HT1080 (cell line): Measurements from ENCODE around the gene GLYATL1. TPM values are rescaled to one million over a fixed set of nuclear protein-coding genes. Genes with fewer than 3 reads are reported as not detected.
"Not testable (repeated sequence)": the region's sequence is repeated elsewhere in the genome, so short reads cannot be mapped to it uniquely, and the experiment has no call there.

Experiments
- DNase-seq: peaks from one replicate; pipeline ENCODE4 v3.0.0-alpha.2; 2015; ENCODE audit warnings: low read depth
- total RNA-seq: library from RNA; depleted of rRNA; stranded (reverse); fragments of >200 nt; shearing (Covaris generic); gene quantifications from 2 replicates; pipeline ENCODE4 v1.2.3, GENCODE V29; 2014; rRNA removed

The GLYATL1 gene
- total RNA-seq, 1 experiment from 2014 or later, result 2.6 TPM

- DNase-seq, result no peak
Observed at GRCh38 chr11:58998480-58999290, 59.4 kb downstream of the GLYATL1 start.

- no peak for DNase-seq
Observed at GRCh38 chr11:58999291-58999680, 60.0 kb downstream of the GLYATL1 start.

DNA sequence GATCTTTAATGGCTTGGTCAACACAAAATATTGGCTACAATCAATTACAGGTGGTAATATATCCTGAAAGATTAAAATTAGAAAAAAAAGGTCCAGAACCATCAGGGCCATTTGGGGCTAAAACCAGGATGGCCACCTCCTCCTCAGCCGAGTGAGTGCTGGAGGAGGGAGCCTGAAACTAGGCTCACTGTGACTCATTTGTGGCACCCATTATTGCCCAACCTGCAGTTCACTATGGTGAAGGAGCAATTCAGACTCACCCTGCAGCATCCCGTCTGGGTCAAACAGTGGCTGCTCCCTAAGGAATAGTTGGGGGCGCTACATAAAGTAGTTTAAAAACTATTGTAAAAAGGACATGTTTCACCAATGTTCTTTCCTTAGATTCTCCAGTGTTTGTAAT is 60.7 kb downstream of the GLYATL1 start:
- DNase-seq, result no peak

DNA sequence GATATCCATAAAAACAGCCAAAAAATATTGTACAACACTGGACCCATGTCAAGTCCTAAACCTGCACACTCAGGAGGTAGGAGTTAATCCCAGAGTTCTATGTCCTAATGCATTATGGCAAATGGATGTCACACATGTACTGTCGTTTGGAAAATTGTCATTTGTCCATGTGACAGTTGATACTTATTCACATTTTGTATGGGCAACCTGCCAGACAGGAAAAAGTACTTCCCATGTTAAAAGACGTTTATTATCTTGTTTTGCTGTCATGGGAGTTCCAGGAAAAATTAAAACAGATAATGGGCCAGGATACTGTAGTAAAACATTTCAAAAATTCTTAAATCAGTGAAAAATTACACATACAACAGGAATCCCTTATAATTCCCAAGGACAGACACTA is 62.7 kb downstream of the GLYATL1 start:
- not testable (repeated sequence) for DNase-seq

Other genes starting within 250 kb of the GLYATL1 start
- not detected in 2 replicates for gene GLYAT, start 207.5 kb upstream of the GLYATL1 start, total RNA-seq
- 0.10 and 0.18 TPM in 2 replicates for gene GLYATL2, start 94.8 kb upstream of the GLYATL1 start, total RNA-seq
- gene GLYATL1B, start 146.8 kb downstream of the GLYATL1 start, total RNA-seq, result not detected in 2 replicates
- 22.5 and 25.4 TPM in 2 replicates for gene FAM111B, start 167.7 kb downstream of the GLYATL1 start, total RNA-seq
- 48.0 and 51.4 TPM in 2 replicates for gene FAM111A, start 203.4 kb downstream of the GLYATL1 start, total RNA-seq
- gene DTX4, start 232.6 kb downstream of the GLYATL1 start, total RNA-seq, result 1.2 and 2.8 TPM in 2 replicates